ENCODE results near the gene TTLL13. TPM values are rescaled to one million over a fixed set of nuclear protein-coding genes. Genes with fewer than 3 reads are reported as not detected.

TTLL13 gene
- total RNA-seq, 6 experiments from 2014 or later, result 0.13 to 0.46 TPM; not detected in 4

GRCh38 chr15:90261811-90262210 lies 12.5 kb downstream of the TTLL13 start:
- H3K4me1 ChIP-seq, result peaks cover 0 to 12% (median 6%) of the 10 kb centered on the region in 4 donors
- no peaks in the 10 kb centered on the region for H3K27me3 ChIP-seq
- H3K4me3 ChIP-seq, result no peak overlapping the region
- ATAC-seq, result no peak
- TF ChIP-seq POLR2A (IDR thresholded peaks at IDR 0.05) (no peak), CTCF (IDR thresholded peaks at IDR 0.05) (no peak)
- H3K27ac ChIP-seq, result no peak overlapping the region
- H3K36me3 ChIP-seq, result no peaks in the 10 kb centered on the region
- H3K9me3 ChIP-seq, result no peaks in the 10 kb centered on the region
- WGBS (ENCODE audit: insufficient coverage, low coverage, low lambda C conversion rate, missing lambda C conversion rate), result 100% methylated on average over 2 of the region's 5 CpGs
- intact Hi-C loops (cut with DNase I), result no loop called here
- DNase-seq, result peak in 1 of 3 donors; percentile 21

DNA sequence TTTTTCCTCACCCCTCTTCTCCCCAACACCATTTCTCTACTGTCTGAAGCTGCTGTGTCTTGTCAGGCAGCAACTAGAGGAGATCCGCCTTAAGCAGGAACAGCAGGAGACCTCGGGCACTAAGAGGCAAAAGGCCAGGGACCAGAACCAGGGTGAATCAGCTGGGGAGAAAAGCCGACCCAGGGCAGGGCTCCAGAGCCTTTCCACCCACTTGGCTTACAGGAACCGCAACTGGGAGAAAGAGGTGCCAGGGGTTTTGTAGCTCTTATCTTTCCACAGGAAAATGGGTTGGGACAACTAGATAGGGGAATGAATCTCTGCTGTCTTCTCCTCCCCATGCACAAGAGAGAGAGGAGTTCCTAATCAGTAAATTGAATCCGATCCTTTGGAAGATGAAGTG lies 13.1 kb downstream of the TTLL13 start:
- intact Hi-C loops (cut with DNase I), result no loop called here
- TF ChIP-seq CTCF (IDR thresholded peaks at IDR 0.05) (no peak), POLR2A (IDR thresholded peaks at IDR 0.05) (no peak)
- Histone ChIP-seq H3K4me3 (no peak overlapping the region), H3K36me3 (no peaks in the 10 kb centered on the region), H3K27ac (no peak overlapping the region), H3K27me3 (no peaks in the 10 kb centered on the region), H3K9me3 (no peaks in the 10 kb centered on the region), H3K4me1 (peaks cover 0 to 18% (median 9%) of the 10 kb centered on the region in 4 donors)
- WGBS (ENCODE audit: insufficient coverage, low coverage, low lambda C conversion rate, missing lambda C conversion rate), result 49% methylated on average over 5 of the region's 5 CpGs
- peak in 1 of 3 donors; percentile 4 for DNase-seq
- ATAC-seq, result no peak

- peak; percentile 50 for TF ChIP-seq POLR2A (IDR thresholded peaks at IDR 0.05)
- no peak for TF ChIP-seq CTCF (IDR thresholded peaks at IDR 0.05)
- WGBS (ENCODE audit: insufficient coverage, low coverage, low lambda C conversion rate, missing lambda C conversion rate), result no CpG with 5 or more reads among the region's 4 CpGs
- ATAC-seq (peak; percentile 43 to 76 (median 58)), DNase-seq (peak; percentile 38 to 55 (median 52))
- peaks cover 0 to 12% (median 0%) of the 10 kb centered on the region in 4 donors for H3K36me3 ChIP-seq
- H3K9me3 ChIP-seq, result no peaks in the 10 kb centered on the region
- peaks cover 0 to 29% (median 15%) of the 10 kb centered on the region in 4 donors for H3K4me1 ChIP-seq
- H3K4me3 ChIP-seq, result peak overlapping the region; percentile 70 to 98 (median 83)
- intact Hi-C loops (cut with DNase I), result no loop called here
- no peaks in the 10 kb centered on the region for H3K27me3 ChIP-seq
- peak overlapping the region; percentile 82 to 95 (median 86) for H3K27ac ChIP-seq
Observed at GRCh38 chr15:90264671-90265070, 15.3 kb downstream of the TTLL13 start.

DNA sequence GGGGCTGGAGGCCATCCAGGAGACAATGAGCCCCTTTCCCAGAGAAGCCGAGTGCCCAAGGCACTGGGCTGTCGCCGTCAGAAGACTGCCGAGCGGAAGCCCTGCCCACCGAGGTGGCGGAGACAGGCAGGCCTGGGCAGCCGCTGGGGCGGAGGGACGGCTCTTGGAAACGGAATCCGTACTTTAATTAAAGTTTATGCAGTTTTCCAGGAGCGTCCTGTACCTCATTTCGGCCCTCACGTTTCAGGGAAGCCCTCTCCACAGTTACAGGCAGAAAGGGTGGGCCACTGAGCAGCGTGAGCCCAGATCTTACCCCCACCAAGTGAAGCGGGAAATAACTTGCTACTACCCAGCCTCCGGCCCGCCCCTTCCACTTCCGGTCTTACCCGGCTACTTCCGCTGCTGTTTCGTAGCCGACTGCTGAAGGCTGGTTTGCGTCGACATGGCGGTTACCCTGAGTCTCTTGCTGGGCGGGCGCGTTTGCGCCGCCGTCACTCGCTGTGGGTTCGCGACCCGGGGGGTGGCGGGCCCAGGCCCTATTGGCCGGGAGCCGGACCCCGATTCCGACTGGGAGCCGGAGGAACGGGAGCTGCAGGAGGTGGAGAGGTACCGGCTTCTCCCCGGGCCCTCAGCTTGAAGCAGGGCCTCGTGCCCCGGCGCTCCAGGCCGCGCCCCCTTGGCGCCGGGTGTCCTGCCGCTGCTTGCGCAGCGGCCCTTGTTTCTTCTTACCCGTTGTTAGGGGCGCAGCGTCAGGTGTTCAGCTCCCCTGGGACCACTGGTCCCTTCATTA lies 16.1 kb downstream of the TTLL13 start, which contains the start of gene NGRN:
Gene NGRN, plus strand, starts transcription at position 402 of the 790 bp plus-strand sequence. Its CDS starts 41 bp downstream, at position 443.
- H3K4me3 ChIP-seq, result peak within 1 kb of the TSS; percentile 70 to 98 (median 83)
- peaks cover 0 to 29% (median 15%) of the 10 kb centered on the region in 4 donors for H3K4me1 ChIP-seq
- TF ChIP-seq POLR2A (IDR thresholded peaks at IDR 0.05), result peak; percentile 95
- no peak for TF ChIP-seq CTCF (IDR thresholded peaks at IDR 0.05)
- no peaks in the 10 kb centered on the region for H3K9me3 ChIP-seq
- WGBS (ENCODE audit: insufficient coverage, low coverage, low lambda C conversion rate, missing lambda C conversion rate), result under 1% methylated on average over 26 of the region's 59 CpGs
- intact Hi-C loops (cut with DNase I), result no loop called here
- H3K27me3 ChIP-seq, result no peaks in the 10 kb centered on the region
- ATAC-seq (peak; percentile 92 to 96 (median 94)), DNase-seq (peak; percentile 93 to 96 (median 95))
- peaks cover 0 to 18% (median 3%) of the 10 kb centered on the region in 4 donors for H3K36me3 ChIP-seq
- H3K27ac ChIP-seq, result peak within 1 kb of the TSS; percentile 82 to 95 (median 86)

All from right lobe of liver (tissue), 6 donors.